ENCODE results near the gene KLHL17.

- TF ChIP-seq CTCF (optimal IDR thresholded peaks at IDR 0.05 in 1 of 3, IDR thresholded peaks at IDR 0.05 in 1 of 3, conservative IDR thresholded peaks at IDR 0.05 in 1 of 3; ENCODE audit: extremely low read depth in 1 of 3, insufficient read depth in 2 of 3, low read length in 3 of 3) (no peak), EZH2 (IDR thresholded peaks at IDR 0.05; ENCODE audit: low read length) (no peak)
Measured at GRCh38 chr1:911875-912739, 48.3 kb upstream of the KLHL17 start.
